Hematopoietic multipotent progenitor cell treated with erythropoietin and hydrocortisone succinate and interleukin-3 and kit ligand, for 17 days (in vitro differentiated cells): ENCODE data around the gene PRPF6.
"Not testable (repeated sequence)": the region's sequence is repeated elsewhere in the genome, so short reads cannot be mapped to it uniquely, and the experiment has no call there.

Experiments
- DNase-seq: peaks from one replicate; pipeline ENCODE4 v3.0.0-alpha.2; 2015; ENCODE audit warnings: low spot score

Gene PRPF6

DNA sequence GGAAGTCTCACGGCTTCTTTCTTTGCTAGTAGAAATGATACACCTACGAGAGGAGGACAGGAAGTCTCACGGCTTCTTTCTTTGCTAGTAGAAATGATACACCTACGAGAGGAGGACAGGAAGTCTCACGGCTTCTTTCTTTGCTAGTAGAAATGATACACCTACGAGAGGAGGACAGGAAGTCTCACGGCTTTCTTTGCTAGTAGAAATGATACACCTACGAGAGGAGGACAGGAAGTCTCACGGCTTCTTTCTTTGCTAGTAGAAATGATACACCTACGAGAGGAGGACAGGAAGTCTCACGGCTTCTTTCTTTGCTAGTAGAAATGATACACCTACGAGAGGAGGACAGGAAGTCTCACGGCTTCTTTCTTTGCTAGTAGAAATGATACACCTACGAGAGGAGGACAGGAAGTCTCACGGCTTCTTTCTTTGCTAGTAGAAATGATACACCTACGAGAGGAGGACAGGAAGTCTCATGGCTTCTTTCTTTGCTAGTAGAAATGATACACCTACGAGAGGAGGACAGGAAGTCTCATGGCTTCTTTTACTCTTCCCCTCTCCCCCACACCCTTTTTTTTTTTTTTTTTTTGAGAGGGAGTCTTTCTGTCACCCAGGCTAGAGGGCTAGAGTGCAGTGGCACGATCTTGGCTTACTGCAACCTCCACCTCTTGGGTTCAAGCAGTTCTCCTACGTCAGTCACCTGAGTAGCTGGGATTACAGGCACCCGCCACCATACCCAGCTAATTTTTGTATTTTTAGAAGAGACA lies 31.6 kb downstream of the PRPF6 start:
- not testable (repeated sequence) for DNase-seq

GRCh38 chr20:64015635-64016034 lies 34.7 kb downstream of the PRPF6 start:
- DNase-seq, result no peak

DNA sequence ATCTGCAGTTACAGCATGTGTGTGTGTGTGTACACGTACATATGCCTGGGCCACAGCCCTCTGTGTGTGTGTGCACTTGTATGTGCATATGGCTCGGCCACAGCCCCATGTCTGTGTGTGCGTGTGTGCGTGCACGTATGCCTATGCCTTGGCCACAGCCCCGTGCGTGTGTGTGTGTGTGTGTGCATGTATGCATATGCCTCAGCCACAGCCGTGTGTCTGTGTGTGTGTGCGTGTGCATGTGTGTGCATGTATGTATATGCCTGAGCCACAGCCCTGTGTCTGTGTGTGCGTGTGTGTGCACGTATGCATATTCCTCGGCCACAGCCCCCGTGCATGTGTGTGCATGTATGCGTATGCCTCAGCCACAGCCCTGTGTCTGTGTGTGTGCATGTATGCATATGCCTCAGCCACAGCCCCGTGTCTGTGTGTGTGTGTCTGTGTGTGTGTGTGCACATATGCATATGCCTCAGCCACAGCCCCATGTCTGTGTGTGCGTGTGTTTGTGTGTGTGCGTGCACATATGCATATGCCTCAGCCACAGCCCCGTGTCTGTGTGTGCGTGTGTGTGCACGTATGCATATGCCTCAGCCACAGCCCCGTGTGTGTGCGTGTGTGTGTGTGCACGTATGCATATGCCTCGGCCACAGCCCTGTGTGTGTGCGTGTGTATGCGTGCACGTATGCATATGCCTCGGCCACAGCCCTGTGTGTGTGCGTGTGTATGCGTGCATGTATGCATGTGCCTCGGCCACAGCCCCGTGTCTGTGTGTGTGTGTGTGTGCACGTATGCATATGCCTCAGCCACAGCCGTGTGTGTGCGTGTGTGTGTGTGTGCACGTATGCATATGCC lies 40.4 kb downstream of the PRPF6 start:
- no peak for DNase-seq

- no peak for DNase-seq
Measured at GRCh38 chr20:64022671-64023360, 41.9 kb downstream of the PRPF6 start.

DNA sequence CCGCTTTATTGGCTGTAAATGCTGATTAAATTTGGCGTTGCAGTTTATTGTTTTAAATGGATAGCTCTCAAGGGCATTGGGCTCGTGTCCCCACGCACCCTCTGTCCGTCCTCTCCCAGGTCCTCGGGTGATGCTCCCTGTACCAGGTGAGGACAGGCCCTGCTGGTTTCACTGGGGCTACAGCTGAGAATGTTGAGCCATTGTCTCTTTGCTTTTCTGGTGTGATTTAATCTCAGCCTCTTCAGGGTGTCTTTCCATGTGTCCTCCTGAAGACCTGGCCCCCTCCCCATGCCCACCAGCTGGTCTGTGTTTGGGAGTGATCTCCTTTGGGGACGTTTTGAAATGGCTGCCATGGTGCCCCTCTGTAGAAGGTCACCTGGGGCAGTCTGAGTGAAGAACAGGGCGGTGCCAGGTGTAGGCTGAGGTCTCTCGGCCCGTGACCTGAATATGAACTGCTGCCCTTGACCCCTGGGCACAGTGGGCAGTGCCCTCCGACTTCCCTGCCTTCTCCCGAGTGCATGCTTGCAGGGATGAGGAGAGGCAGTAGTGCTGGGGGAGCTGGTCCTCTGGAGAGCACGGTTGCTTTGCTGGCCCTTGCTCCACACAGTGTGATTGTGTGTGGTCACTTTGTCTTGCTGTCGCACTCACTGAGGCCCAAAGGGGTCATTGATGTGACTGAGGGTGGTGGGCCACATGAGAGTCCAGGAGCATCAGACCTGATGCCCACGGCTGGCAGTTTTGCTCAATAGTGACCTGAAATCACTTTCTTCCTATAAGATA lies 42.6 kb downstream of the PRPF6 start:
- DNase-seq, result no peak

DNA sequence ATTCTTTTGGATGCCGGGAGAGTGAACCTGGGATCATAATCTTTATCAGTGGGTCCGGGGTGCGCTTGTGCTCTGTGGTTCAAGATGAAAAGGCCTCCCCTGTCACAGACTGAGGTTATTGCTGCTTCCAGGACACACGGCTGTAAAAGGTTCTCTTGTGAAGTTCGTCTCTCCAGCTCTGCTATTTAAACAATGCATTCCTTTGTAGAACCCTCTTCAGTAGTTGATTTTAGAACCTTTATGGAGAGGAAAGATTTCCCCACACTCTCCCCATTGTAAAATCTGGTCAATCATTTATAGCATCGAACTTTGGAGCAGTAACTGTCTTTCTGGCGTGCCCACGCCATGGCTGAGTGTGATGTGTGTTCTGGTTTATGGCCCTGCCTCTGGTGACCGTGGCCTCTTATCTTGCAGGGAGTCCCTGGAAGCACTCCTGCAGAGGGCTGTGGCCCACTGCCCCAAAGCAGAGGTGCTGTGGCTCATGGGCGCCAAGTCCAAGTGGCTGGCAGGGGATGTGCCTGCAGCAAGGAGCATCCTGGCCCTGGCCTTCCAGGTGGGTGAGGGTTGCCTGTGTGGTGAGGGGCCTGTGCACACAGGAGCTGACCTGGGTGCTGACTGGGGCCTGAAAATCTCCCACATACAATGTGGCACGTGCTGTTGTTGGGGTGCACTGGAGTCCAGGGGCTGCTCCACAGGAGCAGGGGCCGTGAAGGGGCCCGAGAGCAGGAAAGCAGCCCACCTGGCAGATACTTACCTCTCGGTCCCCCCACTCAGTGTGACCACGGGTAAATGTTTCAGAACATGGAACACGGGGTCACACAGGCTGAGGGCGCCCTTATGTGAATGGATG lies 43.4 kb downstream of the PRPF6 start:
- no peak for DNase-seq

GRCh38 chr20:64025101-64025825 lies 44.3 kb downstream of the PRPF6 start:
- no peak for DNase-seq

DNA sequence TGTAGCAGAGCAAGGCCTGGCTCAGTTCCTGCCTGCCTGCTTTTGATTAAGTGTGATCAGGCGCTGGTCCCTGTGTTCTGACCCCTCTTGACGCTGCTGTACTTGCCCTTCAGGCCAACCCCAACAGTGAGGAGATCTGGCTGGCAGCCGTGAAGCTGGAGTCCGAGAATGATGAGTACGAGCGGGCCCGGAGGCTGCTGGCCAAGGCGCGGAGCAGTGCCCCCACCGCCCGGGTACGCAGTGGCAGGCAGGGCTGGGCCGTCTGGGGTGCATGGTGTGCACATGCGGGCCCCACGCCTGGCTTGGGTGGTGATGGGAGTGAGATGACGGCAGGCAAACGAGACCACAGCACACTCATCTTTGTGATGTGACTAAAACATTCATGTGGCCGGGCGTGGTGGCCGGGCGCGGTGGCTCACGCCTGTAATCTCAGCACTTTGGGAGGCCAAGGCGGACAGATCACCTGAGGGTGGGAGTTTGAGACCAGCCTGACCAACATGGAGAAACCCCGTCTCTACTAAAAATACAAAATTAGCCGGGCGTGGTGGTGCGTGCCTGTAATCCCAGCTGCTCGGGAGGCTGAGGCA lies 45.0 kb downstream of the PRPF6 start:
- no peak for DNase-seq

DNA sequence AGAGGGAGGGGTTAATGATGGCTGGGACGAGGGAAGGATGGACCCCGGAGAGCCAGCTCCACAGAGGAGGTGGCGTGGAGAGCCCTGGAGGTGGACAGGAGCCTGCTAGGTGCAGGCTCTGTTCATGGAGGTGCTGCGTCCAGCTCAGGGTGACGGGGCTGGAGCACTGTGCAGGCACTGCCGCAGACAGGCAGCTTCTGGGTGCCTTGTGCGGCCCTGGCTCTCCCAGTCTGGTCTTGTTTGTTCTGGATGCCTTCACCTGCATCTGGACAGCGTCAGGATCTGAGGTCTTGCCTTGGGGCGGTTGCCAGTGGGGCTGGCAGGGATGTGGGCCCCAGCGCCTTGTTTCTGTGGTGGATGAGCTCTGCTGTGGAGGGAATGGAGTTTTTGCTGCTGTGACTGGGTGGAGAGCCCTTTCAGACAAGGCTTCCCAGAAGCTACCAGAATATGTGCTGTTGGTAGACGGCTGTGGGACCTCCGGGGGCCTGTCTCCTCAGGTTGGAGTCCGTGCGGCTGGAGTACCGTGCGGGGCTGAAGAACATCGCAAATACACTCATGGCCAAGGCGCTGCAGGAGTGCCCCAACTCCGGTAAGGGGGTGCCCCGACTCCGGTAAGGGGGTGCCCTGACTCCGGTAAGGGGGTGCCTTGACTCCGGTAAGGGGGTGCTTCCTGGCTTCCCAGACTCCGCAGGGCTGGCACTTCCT lies 47.2 kb downstream of the PRPF6 start:
- no peak for DNase-seq

GRCh38 chr20:64029293-64030117 lies 48.6 kb downstream of the PRPF6 start:
- DNase-seq, result no peak

DNA sequence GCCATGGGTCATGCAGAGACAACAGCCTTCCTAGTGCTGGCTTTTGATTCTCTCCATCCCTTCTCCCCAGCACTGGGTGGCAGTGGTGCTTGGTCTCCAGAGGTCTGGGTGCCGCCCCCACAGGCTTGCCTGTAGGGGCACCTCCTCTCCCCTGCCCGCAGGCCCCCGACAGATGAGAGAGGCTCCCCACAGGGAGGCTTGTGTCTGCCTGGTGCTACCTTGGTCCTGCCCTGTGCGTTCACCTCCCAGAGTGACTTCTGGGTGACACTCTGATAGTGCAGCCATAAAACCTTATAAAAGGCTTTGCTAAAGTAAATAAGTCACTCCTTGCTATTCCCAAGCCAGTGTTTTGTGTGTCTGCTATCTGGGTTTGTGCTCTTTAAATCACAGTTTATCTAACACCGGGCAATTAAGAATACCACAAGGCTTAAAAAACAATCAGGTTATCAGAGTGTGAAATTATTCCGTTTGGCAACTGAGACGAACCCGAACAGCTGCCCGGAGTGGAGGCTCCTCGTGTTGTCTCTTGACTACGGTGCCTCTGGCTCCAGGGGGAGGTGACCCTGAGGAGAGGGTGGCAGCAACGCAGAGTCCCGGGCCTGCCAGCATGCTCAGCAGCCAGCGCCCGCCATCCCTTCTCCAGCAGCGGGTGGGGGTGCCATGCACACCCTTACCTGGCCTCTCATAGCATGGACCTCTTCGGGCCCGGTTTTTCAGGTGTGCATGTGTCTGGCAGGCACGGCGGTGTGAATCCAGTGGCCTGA lies 49.6 kb downstream of the PRPF6 start:
- no peak for DNase-seq

GRCh38 chr20:64031822-64032314 lies 50.9 kb downstream of the PRPF6 start:
- DNase-seq, result no peak

GRCh38 chr20:64032706-64033624 lies 52.0 kb downstream of the PRPF6 start:
- DNase-seq, result no peak

DNA sequence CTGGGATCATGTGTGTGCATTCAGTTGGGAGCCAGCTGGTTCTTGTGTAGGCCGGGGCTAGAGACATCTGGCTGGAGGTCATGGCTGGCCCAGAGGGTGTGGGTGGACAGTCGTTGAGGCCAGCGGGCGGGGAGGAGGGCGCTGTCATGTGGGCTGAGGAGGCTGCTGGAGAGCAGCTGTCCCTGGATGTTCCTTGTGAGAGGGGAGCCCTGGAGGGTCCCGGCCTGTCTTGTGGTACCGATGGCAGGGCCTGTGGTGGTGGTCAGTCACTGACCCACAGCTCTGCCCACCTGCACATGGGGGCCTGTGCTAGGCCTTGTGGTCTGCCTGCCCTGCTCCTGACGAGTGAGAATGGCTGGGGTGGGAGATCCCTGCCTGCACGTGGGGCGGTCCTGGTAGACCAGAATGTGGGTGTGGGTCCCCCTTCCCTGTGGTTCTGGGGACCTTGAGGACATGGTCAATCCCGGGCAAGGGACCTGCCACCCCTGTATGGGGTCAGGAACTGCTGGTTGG lies 53.1 kb downstream of the PRPF6 start:
- no peak for DNase-seq

GRCh38 chr20:64035066-64035932 lies 54.4 kb downstream of the PRPF6 start:
- no peak for DNase-seq
